Stomach (tissue), 4 donors: ENCODE results near the gene FBN2.

ENCODE experiments used
- POLR2A ChIP-seq, 4 donors: fragments of 450-650 bp; IDR thresholded peaks; one replicate each; pipeline ENCODE4 v1.6.1; 2016; ENCODE audit warnings: antibody characterized with exemption in 4 of 4, control low read depth in 2 of 4, mild to moderate bottlenecking in 1 of 4, moderate library complexity in 1 of 4
- POLR2AphosphoS5 ChIP-seq, 3 donors: sonication (generic); formaldehyde crosslinking; IDR thresholded peaks; one replicate each; pipeline ENCODE4 v1.6.1; 2016; ENCODE audit warnings: antibody characterized with exemption in 3 of 3
- TF ChIP-seq, protein P1 (sequence below), 7 experiments: fragments of 450-650 bp in 4 of 7; fragments of 200-600 bp in 3 of 7; sonication (generic) in 3 of 7; IDR thresholded peaks; one replicate each; pipeline ENCODE4 v1.5.1; 2016 to 2019; ENCODE audit warnings: antibody characterized with exemption in 7 of 7, control low read depth in 2 of 7, mild to moderate bottlenecking in 1 of 7

DNA sequence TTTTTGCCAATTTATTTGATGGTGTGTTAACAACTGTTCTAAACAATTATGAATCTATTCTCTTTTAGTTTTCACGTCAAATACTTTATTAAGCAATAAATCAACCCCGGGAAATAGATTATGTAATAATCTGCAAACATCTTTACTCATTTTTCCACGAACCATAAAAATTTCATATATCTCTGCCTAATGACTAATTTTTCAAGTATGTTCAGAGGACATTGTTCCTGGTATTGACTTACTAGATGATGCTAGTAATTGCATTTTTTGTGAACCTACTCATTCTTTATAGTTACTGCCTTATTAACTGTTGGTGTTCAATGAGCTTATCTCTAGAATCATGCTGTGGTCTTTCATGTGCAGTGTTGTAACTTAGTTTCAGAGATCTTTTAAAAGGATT, 41.0 kb upstream of the FBN2 start:
- TF ChIP-seq, protein P1, sequence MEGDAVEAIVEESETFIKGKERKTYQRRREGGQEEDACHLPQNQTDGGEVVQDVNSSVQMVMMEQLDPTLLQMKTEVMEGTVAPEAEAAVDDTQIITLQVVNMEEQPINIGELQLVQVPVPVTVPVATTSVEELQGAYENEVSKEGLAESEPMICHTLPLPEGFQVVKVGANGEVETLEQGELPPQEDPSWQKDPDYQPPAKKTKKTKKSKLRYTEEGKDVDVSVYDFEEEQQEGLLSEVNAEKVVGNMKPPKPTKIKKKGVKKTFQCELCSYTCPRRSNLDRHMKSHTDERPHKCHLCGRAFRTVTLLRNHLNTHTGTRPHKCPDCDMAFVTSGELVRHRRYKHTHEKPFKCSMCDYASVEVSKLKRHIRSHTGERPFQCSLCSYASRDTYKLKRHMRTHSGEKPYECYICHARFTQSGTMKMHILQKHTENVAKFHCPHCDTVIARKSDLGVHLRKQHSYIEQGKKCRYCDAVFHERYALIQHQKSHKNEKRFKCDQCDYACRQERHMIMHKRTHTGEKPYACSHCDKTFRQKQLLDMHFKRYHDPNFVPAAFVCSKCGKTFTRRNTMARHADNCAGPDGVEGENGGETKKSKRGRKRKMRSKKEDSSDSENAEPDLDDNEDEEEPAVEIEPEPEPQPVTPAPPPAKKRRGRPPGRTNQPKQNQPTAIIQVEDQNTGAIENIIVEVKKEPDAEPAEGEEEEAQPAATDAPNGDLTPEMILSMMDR (IDR thresholded peaks at IDR 0.05), result no peak
- TF ChIP-seq POLR2A (IDR thresholded peaks at IDR 0.05) (no peak), POLR2AphosphoS5 (IDR thresholded peaks at IDR 0.05) (no peak)
